Fibroblast of pulmonary artery (primary cell): ENCODE results near the gene ZNF652.

Experiments
- DNase-seq: peaks from one replicate; pipeline ENCODE4 v3.0.0-alpha.2; 2010; ENCODE audit warnings: low read depth
- H3K4me3 ChIP-seq: replicated peaks from 2 replicates; pipeline ENCODE4 v1.5.1; 2011; ENCODE audit warnings: low read depth, mild to moderate bottlenecking, control low read depth, low read length, moderate library complexity
- TF ChIP-seq, protein P1 (sequence below): IDR thresholded peaks from 2 replicates; pipeline ENCODE4 v1.5.1; 2011; ENCODE audit warnings: mild to moderate bottlenecking, control low read depth, low read length, inconsistent platforms; ENCODE audit errors: missing control alignments

Gene ZNF652

DNA sequence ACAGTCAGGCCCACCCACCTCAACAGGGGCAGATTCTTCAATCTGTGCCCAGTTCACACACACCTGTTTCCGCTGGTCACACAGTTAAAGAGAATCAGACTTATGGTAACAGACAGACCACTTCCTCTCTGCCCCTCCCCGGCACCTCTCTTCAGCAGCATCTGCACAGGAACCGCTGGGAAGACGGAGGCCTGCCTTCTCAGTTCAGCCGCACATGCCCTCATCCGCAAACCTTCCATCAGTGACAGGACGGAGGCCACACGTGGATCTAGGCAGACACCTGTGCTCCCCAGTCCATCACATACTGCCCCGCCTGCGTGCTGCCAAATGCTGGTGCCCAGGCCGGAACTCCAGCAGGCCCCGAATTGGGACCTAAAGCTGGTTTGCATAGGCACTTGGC, 42.3 kb upstream of the ZNF652 start:
- DNase-seq: no peak
- H3K4me3 ChIP-seq: no peak overlapping the region
- TF ChIP-seq, protein P1, sequence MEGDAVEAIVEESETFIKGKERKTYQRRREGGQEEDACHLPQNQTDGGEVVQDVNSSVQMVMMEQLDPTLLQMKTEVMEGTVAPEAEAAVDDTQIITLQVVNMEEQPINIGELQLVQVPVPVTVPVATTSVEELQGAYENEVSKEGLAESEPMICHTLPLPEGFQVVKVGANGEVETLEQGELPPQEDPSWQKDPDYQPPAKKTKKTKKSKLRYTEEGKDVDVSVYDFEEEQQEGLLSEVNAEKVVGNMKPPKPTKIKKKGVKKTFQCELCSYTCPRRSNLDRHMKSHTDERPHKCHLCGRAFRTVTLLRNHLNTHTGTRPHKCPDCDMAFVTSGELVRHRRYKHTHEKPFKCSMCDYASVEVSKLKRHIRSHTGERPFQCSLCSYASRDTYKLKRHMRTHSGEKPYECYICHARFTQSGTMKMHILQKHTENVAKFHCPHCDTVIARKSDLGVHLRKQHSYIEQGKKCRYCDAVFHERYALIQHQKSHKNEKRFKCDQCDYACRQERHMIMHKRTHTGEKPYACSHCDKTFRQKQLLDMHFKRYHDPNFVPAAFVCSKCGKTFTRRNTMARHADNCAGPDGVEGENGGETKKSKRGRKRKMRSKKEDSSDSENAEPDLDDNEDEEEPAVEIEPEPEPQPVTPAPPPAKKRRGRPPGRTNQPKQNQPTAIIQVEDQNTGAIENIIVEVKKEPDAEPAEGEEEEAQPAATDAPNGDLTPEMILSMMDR: no peak

DNA sequence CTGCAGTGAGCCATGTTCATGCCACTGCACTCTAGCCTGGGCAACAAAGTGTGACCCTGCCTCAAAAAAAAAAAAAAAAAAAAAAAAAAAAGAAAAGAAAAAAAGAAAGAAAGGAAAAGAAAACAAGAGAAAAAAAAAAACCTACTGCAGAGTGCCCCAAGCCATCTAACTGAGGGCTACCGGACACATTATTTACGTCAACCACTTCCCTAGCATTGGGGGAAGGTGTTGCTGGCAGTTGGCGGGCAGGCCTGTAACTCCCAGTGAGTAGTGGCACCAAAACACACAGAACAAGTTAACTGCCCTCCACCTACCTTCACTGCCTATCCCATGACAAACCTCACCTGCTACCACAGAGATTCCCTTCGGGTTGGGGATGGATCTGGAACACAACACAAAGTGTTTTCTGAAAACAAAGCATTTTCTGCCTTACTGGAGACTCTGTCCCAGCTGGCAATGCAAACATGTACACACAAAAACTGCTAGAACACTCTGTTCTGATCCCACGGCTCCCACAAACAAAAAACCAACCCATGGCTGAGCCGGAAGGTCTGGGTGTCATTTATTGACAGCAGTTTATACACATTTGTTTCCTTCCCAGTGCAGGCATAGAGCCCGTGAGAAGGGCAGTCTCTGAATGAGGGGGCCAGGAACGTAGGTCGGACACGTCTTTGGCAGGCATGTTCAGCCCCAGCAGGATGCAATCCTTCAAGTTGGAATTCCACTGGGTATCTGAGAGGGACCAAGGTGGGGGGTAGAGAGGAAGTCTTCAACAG, 41.7 kb upstream of the ZNF652 start:
- DNase-seq: no peak

GRCh38 chr17:49402706-49403105, 40.7 kb upstream of the ZNF652 start:
- H3K4me3 ChIP-seq: no peak overlapping the region
- no peak for DNase-seq
- TF ChIP-seq, protein P1: no peak

More for the DNA sequence above, 41.7 kb upstream of the ZNF652 start:
- TF ChIP-seq, protein P1: no peak
- no peak overlapping the region for H3K4me3 ChIP-seq

DNA sequence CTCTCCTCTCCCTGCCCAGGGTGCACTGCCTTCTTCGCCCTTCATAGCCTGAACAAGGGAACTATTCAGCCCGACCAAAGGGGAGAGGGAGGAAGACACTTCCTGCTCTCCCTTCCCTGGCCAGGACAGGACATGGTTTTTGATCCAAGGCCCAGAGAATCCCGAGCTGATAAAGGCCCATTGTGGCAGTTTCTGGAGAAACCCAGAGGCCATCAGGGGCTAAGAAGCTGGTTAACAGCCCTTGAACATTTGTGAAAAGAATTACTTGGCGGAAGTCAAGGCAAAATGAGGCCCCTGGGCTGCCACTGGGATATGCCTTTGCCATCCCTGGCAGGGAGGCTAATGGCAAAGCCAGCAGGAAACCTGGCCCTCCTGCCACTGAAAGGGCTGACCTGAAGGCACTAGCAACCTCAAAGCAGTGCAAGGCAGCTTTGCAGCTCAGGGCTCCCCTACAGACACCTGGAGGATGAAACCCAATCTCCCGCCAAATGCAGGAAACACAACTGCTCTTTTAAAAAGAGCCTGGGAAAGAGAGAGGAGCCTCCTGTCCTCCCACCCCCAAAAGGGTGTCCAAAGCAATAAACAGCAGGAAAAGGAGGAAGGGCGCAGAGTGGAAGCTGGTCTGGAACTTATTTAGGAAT, 40.0 kb upstream of the ZNF652 start:
- no peak overlapping the region for H3K4me3 ChIP-seq
- DNase-seq: no peak
- TF ChIP-seq, protein P1: no peak

- TF ChIP-seq, protein P1: no peak
- DNase-seq: no peak
- H3K4me3 ChIP-seq: no peak overlapping the region
Measured at GRCh38 chr17:49399995-49400394, 37.9 kb upstream of the ZNF652 start.

- H3K4me3 ChIP-seq: no peak overlapping the region
- TF ChIP-seq, protein P1: no peak
- no peak for DNase-seq
Measured at GRCh38 chr17:49397586-49397985, 35.5 kb upstream of the ZNF652 start.
